GM12864 (cell line): ENCODE data around the gene POU3F2.
A peak's percentile ranks its signal among the peaks of the same experiment; 100 is the strongest.

Experiments used
- DNase-seq: peaks from one replicate; pipeline ENCODE4 v3.0.0-alpha.2; 2011; ENCODE audit warnings: low read depth
- H3K4me3 ChIP-seq: 2 replicates; pipeline ENCODE4 v1.5.1; 2011; ENCODE audit warnings: mild to moderate bottlenecking, low read depth, low read length, control low read depth
- TF ChIP-seq, protein P1 (sequence below): IDR thresholded peaks from 2 replicates; pipeline ENCODE4 v1.5.1; 2011; ENCODE audit warnings: low read depth, mild to moderate bottlenecking, moderate library complexity, low read length, control low read depth, inconsistent platforms; ENCODE audit errors: missing control alignments

The POU3F2 gene

DNA sequence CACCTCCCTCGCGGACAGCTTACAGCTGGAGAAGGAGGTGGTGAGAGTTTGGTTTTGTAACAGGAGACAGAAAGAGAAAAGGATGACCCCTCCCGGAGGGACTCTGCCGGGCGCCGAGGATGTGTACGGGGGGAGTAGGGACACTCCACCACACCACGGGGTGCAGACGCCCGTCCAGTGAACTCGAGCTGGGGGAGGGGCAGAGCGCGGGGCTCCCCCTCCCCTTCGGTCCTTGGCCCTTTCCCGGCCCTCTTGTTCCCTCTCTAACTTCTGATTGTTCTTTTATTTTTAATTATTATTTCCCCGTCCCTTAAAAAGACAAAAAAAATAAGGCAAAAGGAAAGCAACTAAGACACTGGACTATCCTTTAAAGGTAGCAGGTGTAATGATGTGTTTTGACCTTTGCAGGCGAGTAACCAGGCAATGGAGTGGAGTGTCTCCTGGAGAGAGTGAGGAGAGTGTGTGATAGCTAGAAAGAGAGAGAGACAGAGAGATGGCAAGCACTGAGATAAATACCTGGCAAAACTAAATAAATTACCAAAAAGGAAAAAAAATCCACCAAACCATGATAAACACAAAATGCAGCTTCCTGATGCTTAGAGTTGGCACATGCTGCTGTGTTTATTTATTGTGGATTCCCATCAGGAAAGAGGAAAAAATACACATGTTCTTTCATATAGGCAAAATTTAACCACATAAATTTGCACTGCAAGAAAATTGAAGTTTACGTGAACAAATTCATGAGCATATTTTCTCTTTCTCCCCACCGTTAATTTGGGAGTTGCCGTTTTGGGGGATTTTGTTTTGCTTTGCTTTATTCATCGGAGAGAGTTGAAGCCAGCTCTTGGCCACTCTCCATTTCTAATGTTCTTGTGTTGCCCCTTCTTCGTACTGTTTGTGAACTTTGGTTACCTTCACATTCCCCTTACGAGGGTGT is 1.9 kb downstream of the POU3F2 start:
- no peak for DNase-seq
- H3K4me3 ChIP-seq: no peak overlapping the region
- TF ChIP-seq, protein P1, sequence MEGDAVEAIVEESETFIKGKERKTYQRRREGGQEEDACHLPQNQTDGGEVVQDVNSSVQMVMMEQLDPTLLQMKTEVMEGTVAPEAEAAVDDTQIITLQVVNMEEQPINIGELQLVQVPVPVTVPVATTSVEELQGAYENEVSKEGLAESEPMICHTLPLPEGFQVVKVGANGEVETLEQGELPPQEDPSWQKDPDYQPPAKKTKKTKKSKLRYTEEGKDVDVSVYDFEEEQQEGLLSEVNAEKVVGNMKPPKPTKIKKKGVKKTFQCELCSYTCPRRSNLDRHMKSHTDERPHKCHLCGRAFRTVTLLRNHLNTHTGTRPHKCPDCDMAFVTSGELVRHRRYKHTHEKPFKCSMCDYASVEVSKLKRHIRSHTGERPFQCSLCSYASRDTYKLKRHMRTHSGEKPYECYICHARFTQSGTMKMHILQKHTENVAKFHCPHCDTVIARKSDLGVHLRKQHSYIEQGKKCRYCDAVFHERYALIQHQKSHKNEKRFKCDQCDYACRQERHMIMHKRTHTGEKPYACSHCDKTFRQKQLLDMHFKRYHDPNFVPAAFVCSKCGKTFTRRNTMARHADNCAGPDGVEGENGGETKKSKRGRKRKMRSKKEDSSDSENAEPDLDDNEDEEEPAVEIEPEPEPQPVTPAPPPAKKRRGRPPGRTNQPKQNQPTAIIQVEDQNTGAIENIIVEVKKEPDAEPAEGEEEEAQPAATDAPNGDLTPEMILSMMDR: no peak

DNA sequence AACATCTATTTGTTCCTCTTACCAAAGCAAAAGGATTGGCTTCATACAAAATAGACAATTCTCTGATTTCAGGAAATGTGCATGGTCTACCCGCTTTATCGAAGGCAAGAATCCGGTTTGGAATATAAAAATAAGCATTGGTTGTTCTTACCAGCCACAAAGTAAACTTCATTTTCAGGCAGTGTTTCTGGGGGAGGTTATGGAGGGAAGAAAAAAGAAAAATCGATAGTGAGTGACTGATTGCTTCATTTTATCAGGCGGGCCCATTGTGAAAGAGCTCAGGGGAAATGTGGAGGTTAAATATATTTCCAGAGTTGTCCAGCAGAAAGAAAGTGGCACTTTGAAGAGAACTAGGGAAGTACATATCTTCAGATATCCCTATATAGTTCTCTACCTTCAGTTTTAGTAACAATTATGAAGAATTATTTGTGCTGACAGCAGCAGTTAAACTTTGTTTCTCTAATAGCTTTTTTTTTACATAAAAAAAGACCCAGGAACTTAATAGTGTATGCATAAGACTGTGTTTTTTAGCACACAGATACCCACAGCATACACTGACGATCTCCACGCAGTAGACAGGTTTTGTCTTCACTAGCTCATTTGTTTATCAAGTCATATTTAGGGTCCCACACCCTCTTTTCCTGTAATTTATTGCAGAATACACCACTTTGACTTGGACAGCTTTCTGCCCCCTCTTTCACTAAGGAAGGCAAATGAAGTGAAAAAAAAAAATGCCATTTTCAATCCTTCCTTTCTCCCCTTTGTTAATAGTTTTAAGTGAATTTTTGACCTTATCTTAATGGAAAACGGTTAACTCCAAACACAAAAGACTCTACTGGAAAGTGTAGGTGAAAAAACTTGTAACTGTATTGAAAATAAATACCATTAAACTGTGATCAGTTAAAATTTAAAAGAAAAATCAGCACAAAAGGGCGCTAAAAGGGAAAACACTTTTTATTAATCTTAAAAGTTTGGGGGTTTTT is 2.9 kb downstream of the POU3F2 start:
- H3K4me3 ChIP-seq: no peak overlapping the region
- TF ChIP-seq, protein P1: no peak
- DNase-seq: no peak

DNA sequence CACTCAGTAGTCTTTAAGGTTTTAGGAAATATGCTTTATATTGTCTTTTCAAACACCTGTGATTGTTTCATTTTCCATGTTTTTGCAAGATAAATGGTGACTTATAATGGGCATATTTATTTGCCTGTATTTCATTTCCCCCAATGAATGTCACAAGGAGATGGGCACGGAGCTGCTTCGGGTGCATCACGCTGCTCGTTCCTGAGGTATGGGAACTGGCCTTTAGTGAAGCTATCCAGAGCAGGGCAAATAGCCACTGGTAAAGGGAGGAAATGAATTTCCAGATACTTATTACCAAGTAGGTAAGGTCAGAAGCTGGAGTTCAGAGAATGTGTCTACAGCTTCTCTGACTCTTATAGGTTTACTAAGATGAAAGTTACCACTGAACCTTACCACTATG is 3.7 kb downstream of the POU3F2 start:
- DNase-seq: no peak
- TF ChIP-seq, protein P1: no peak
- H3K4me3 ChIP-seq: no peak overlapping the region

GRCh38 chr6:98838975-98839374 is 4.6 kb downstream of the POU3F2 start:
- no peak for DNase-seq
- TF ChIP-seq, protein P1: no peak
- no peak overlapping the region for H3K4me3 ChIP-seq

DNA sequence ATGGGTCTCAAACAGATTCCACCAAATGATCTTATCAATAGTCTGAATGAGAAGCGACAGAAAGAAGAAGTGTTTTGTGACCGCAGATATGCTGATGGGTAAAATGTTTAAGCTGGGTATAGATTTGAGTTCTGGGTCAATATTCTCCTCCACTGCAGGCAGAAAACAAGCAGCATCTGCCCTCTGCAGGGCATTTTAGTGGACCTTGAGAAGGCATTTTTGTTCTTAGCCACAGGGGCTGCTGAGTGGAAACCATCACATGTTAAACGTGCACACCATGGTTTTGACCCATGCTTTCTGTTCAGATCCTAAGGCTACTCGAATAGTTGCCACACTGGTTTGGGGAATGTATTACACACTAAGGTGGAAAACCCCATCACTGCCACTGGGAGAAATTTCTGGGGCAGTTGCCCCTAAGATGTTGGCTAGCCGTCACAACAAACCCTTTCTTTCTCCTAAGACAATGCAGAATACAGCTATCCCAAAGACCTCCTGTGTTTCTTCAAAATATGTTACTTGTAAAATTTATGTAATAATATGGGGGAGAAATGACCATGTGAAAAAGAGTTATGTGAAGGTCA is 5.5 kb downstream of the POU3F2 start:
- TF ChIP-seq, protein P1: peak; percentile 22
- no peak overlapping the region for H3K4me3 ChIP-seq
- DNase-seq: no peak

DNA sequence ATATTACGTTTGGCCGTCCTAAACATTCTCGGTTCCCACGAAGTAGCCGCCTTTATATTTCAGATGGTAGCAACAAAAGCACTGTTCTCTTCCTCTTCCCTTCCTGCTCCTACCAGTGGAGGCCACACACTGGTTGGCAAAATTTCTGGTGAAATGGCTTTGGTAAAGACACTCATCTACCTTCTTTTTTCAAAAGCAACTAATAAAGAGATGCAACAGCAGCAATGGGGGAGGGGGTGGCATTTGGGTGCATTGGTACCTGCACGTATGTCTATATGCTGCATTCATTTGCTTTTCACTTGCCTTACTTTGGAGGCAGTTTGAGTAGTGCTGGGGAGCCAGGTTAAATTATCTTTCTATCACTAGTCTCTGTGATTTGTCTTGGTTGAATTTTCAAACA is 6.0 kb downstream of the POU3F2 start:
- DNase-seq: no peak
- no peak overlapping the region for H3K4me3 ChIP-seq
- TF ChIP-seq, protein P1: no peak
